Lung (tissue), 12 donors: Measurements from ENCODE around the gene ACADS. TPM values are rescaled to one million over a fixed set of nuclear protein-coding genes. Genes with fewer than 3 reads are reported as not detected.
A peak's percentile ranks its signal among the peaks of the same experiment; 100 is the strongest.

Experiments used
- ATAC-seq: fragments of 200-7000 bp; cut with Tn5 transposase; one replicate; pipeline ENCODE4 v1.9.1; 2020; ENCODE audit warnings: moderate number of reproducible peaks; ENCODE audit not compliant: insufficient read depth, low FRiP score
- DNase-seq, 3 donors: peaks; one replicate each; pipeline ENCODE4 v3.0.0-alpha.2; 2013 to 2017
- H3K27ac ChIP-seq, 2 donors: one replicate each; pipeline ENCODE4 v1.5.1; 2013; ENCODE audit warnings: mild to moderate bottlenecking in 2 of 2, moderate library complexity in 2 of 2, control low read depth in 1 of 2, inconsistent platforms in 1 of 2, low read depth in 1 of 2, low read length in 1 of 2
- H3K27me3 ChIP-seq, 3 donors: one replicate each; pipeline ENCODE4 v1.5.1; 2013; ENCODE audit warnings: low read length in 2 of 3; ENCODE audit not compliant: control insufficient read depth in 3 of 3, insufficient read depth in 3 of 3
- H3K36me3 ChIP-seq, 4 donors: one replicate each; pipeline ENCODE4 v1.5.1; 2013; ENCODE audit warnings: low read length in 4 of 4, mild to moderate bottlenecking in 1 of 4, moderate library complexity in 1 of 4; ENCODE audit not compliant: control insufficient read depth in 4 of 4, insufficient read depth in 4 of 4
- H3K4me1 ChIP-seq, 5 donors: one replicate each; pipeline ENCODE4 v1.5.1; 2013; ENCODE audit warnings: low read length in 5 of 5, mild to moderate bottlenecking in 2 of 5, moderate library complexity in 1 of 5; ENCODE audit not compliant: control insufficient read depth in 5 of 5, insufficient read depth in 5 of 5
- H3K4me3 ChIP-seq: one replicate; pipeline ENCODE4 v1.5.1; 2013; ENCODE audit warnings: mild to moderate bottlenecking, control low read depth, moderate library complexity
- H3K9ac ChIP-seq, 2 donors: one replicate each; pipeline ENCODE4 v1.5.1; 2013; ENCODE audit warnings: low read length in 2 of 2, control low read depth in 1 of 2; ENCODE audit not compliant: insufficient read depth in 1 of 2
- H3K9me3 ChIP-seq, 4 donors: one replicate each; pipeline ENCODE4 v1.5.1; 2013; ENCODE audit warnings: low read length in 3 of 4, mild to moderate bottlenecking in 1 of 4, moderate library complexity in 1 of 4; ENCODE audit not compliant: control insufficient read depth in 4 of 4, insufficient read depth in 3 of 4
- WGBS, 2 donors: extraction: QIAGEN DNeasy Blood & Tissue Kit; methylation state at CpG; one replicate each; pipeline ENCODE4 v1.1.7; 2013; 5-methylcytosine and 5-hydroxymethylcytosine counted together
- polyA plus RNA-seq, 2 donors: library from polyadenylated mRNA; stranded (reverse); fragments of 200-250 nt; gene quantifications; one replicate each; pipeline ENCODE4 v1.2.1, GENCODE V29; 2013
- total RNA-seq, 2 donors: library from RNA; depleted of rRNA in 1 of 2; stranded (reverse); fragments of >200 nt in 1 of 2; gene quantifications; one replicate each; pipeline ENCODE4 v1.2.1, GENCODE V29; 2014 to 2021
- TF ChIP-seq, protein P1 (sequence below): IDR thresholded peaks from 2 replicates; pipeline ENCODE4 v1.5.1; 2012; ENCODE audit warnings: mild to moderate bottlenecking; ENCODE audit errors: control extremely low read depth, extremely low read depth
- donor health status: control.
- donor health status: control.
- donor health status: Bipolar disorder and iron deficiency.
- donor health status: healthy.
- donor health status: DM: yes; HTN: yes; CAD: no.

Gene ACADS
- total and polyA plus RNA-seq, 4 donors, result 16.4 to 32.4 (median 27.0) TPM

DNA sequence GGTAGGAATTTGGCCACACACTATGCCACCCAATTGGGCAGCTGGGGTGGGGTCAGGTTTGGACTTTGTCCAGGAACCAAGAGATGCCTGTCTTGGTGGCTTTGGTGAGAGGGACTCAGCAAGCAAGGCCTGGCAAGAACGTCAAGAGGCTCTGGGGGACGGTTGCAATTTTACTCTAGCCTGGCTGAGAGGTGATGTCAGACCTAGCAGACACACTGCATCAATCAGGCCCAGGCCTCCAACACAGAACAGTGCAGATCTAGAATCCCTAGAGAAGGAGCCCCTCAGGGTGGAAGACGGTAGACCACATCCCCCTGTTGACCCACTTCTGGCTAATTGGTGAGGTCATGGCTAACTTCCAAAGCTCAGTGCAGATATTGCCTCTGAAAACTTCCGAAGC is 17.0 kb upstream of the ACADS start:
- peaks cover 0 to 3% (median 0%) of the 10 kb centered on the region in 4 donors for H3K9me3 ChIP-seq
- no peak overlapping the region for H3K4me3 ChIP-seq
- no peak overlapping the region for H3K27ac ChIP-seq
- 71 to 73% methylated on average over 4 of the region's 4 CpGs for WGBS, 2 donors
- no peak overlapping the region for H3K9ac ChIP-seq
- peaks cover 4 to 32% (median 7%) of the 10 kb centered on the region in 5 donors for H3K4me1 ChIP-seq
- H3K36me3 ChIP-seq, result peaks cover 0 to 5% (median 3%) of the 10 kb centered on the region in 4 donors
- H3K27me3 ChIP-seq, result no peaks in the 10 kb centered on the region
- ATAC-seq (no peak), DNase-seq (no peak)
- TF ChIP-seq, protein P1, sequence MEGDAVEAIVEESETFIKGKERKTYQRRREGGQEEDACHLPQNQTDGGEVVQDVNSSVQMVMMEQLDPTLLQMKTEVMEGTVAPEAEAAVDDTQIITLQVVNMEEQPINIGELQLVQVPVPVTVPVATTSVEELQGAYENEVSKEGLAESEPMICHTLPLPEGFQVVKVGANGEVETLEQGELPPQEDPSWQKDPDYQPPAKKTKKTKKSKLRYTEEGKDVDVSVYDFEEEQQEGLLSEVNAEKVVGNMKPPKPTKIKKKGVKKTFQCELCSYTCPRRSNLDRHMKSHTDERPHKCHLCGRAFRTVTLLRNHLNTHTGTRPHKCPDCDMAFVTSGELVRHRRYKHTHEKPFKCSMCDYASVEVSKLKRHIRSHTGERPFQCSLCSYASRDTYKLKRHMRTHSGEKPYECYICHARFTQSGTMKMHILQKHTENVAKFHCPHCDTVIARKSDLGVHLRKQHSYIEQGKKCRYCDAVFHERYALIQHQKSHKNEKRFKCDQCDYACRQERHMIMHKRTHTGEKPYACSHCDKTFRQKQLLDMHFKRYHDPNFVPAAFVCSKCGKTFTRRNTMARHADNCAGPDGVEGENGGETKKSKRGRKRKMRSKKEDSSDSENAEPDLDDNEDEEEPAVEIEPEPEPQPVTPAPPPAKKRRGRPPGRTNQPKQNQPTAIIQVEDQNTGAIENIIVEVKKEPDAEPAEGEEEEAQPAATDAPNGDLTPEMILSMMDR, result no peak

DNA sequence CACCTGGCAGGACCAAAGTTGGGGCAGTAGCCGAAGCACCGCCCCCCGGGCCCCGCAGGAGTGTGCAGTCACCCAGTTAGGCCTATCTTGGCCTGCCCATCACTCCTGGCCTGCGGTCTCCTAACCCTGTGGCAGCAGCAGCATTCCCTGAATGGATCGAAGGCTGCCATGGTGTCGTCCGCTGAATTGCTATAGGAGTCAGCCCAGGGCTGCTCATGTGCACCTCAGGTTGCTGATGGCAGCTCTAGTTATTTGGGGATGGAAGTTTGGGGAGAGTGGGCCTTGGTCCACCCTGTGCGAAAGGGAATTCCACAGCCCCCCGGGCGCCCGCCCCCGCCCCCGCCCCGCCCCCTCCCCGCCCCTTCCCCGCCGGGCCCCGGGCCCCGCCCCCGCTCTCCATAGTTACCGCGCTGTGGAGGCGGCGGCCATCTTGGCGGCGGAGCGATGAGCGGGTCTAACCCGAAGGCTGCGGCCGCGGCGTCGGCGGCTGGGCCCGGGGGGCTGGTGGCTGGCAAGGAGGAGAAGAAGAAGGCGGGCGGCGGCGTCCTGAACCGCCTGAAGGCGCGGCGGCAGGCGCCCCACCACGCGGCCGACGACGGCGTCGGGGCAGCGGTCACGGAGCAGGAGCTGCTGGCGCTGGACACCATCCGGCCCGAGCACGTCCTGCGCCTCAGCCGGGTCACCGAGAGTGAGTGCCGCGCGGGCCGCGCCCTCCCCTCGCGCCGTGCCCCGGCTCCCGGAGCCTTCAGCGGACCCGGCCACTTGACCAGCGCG is 15.4 kb upstream of the ACADS start, which contains the start of gene UNC119B:
Gene UNC119B (plus strand): TSS at position 428 of the 774 bp plus-strand sequence. CDS start 17 bp downstream, at position 445.
- DNase-seq (peak; percentile 70 to 78 (median 75)), ATAC-seq (peak; percentile 88)
- Histone ChIP-seq H3K4me3 (peak within 1 kb of the TSS; percentile 70), H3K36me3 (peaks cover 0 to 19% (median 8%) of the 10 kb centered on the region in 4 donors), H3K27ac (peak within 1 kb of the TSS; percentile 78 to 92), H3K9me3 (peaks cover 0 to 3% (median 0%) of the 10 kb centered on the region in 4 donors), H3K4me1 (peaks cover 4 to 37% (median 7%) of the 10 kb centered on the region in 5 donors), H3K9ac (peak within 1 kb of the TSS; percentile 46 to 61), H3K27me3 (no peaks in the 10 kb centered on the region)
- WGBS, 2 donors, result 1 to 2% methylated on average over 32 to 76 of the region's 76 CpGs
- TF ChIP-seq, protein P1, result no peak

DNA sequence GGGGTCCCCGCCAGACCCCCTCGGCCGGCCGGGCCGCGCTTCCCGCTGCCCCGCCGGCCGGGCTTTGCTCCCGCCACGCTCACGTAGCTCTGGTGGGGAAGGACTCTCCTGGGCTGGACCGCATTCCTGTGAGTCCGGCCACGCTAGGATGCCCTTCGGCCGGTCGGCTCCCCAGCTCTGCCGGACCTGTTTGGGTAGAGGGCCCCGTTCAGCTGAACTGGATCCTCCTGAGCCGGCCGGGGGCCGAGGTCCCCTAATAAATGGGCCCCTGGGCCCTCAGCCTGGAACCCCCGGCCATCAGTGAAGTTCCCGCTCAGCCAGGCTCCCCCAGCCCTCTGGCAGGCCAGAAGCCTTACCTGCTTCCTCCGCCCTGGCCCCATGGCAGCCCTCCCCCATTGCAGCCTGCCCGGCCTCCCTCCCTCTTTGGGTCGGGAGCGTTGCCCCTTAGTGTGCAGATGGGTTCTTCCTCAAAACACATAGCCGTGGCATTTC is 14.8 kb upstream of the ACADS start:
- Histone ChIP-seq H3K27ac (peak overlapping the region; percentile 78 to 92), H3K9me3 (peaks cover 0 to 3% (median 0%) of the 10 kb centered on the region in 4 donors), H3K4me3 (peak overlapping the region; percentile 70), H3K9ac (peak overlapping the region; percentile 46 to 61), H3K27me3 (no peaks in the 10 kb centered on the region), H3K4me1 (peaks cover 4 to 37% (median 7%) of the 10 kb centered on the region in 5 donors), H3K36me3 (peaks cover 0 to 22% (median 8%) of the 10 kb centered on the region in 4 donors)
- peak; percentile 17 for ATAC-seq
- TF ChIP-seq, protein P1, result no peak
- DNase-seq, result peak in 2 of 3 donors; percentile 17 to 26
- WGBS, 2 donors, result 0 to 1% methylated on average over 31 of the region's 31 CpGs
